Activated CD8-positive, alpha-beta memory T cell treated with anti-CD3 and anti-CD28 coated beads, Interleukin-2, amount 50 U/mL, for 4 hours (primary cell): ENCODE measurements around the gene POMGNT2.

Source experiments
- DNase-seq: peaks from one replicate; pipeline ENCODE4 v3.0.0-alpha.2; 2020

POMGNT2 gene

GRCh38 chr3:43098761-43099160 is 7.1 kb downstream of the POMGNT2 start:
- no peak for DNase-seq

- DNase-seq, result no peak
Measured at GRCh38 chr3:43097400-43098080, 8.3 kb downstream of the POMGNT2 start.

DNA sequence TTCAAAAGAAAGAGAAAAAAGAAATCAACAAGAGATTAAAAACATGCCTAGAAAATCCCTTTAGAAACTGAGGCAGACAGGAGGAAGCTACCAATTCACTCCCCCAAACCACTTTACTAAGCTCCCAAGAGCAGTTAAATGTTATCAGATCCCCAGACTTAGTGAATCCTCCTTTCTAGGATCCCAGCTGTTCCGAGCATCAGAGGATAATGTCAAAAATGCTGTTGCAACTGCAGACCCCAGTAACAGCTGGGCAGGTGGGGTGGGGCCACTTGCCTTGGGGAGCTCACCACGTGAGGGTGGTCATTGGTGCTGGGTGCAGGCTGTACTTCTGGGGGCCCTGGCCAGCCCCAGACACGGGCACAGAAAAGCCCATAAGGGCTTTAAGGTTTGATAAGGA is 9.1 kb downstream of the POMGNT2 start:
- no peak for DNase-seq

- DNase-seq, result no peak
Measured at GRCh38 chr3:43095370-43095769, 10.5 kb downstream of the POMGNT2 start.

DNA sequence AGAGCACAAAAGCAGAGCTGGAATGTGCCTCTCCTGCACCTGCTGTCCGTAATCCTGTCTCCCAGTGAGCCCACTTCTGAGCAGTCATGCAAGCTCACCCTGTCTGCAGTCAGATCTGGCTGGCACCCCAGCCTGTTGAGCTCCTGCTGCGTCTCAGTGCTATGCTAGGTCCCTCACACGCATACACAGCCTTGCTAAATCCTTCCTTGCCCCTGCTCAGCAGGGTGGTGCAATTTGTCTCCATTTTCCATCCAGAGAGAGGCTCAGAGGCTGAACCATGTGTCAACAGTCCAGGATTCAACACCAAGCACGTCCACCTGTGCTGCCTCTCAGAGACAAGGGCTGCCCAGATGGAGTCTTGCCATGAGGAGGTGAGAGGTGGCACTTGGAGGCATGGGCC is 11.0 kb downstream of the POMGNT2 start:
- DNase-seq, result no peak

DNA sequence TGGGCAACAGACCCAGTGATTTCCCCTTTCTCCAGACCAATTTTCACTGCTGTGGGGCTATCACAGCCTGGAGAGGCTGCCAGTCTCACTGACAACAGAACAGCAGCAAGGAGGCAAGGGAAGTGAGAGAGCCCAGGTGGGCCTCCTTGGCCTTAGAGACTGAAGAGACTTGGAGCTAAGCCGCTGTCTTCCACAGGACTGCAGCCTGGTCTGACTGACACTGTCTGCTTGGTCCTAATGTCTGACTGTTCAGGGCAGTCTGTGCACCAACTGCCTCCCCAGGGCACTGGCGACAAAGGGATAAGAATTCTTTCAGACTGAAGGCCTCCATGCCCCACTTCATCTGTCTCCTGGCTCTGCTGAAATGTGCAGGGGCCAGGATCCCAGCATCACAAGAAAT is 11.5 kb downstream of the POMGNT2 start:
- DNase-seq, result no peak

- DNase-seq, result no peak
Measured at GRCh38 chr3:43093974-43094373, 11.9 kb downstream of the POMGNT2 start.

DNA sequence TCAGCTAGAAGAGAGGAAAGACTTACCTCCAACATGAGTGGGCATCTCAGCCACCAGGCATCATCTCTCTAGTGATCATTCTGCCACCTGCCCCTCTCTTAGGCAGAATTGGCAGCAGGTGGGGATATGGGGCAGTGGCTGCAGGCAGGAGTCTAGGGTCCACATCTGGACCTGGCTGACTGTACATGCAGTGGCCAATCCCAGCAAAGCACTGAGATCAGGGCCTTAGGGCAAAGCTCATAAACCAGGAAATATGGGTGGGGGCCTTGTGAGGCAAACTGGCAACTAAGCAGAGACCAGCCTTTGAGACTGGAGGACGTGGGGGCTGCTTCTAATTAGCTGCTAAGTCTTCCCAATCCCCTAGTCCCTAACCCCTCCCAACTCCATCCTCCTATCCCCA is 12.9 kb downstream of the POMGNT2 start:
- no peak for DNase-seq

DNA sequence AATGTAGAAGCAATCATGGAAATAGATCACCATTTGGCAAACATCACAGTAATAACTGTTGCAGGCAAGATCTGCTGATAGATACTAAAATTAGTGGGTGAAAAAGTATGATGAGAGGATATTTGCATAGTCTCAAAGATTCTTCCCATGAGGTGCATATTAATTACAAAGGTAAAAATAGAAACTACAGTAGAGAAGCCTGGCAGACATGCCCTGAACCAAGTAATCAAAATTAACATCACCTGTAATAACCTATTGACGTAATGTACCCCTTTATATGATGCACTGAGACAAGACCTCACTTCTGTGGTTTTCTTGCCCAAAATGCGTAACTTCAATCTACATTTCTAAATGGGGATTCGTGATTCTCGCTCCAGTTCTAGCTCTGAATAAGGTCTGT is 14.4 kb downstream of the POMGNT2 start:
- DNase-seq, result no peak

- DNase-seq, result no peak
Measured at GRCh38 chr3:43090238-43090637, 15.6 kb downstream of the POMGNT2 start.

GRCh38 chr3:43089081-43089480 is 16.8 kb downstream of the POMGNT2 start:
- no peak for DNase-seq

DNA sequence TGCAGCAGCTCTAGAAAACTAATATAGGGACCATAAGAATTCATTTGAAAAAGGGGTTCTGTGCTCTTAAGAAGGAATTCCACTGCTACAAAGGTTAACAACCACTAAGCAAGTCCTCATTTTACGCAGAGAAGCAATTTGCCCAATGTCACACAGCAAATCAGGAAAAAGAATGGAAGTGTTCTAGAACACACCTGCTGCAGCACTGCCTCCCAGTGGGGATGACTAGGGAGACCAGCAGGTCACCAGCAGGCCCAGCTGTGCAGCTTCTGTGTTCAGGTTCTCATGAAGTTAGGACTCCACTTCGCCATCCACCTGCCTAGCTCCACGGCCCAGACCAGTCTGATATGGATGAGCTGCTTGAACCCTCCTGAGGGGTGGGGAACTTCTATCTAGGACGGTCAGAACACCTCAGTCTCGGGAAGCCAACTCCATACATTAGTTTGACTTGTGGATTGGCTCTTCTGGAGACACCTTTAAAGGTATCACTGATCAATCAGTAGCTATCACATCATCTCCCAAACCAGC is 18.6 kb downstream of the POMGNT2 start:
- DNase-seq, result no peak

DNA sequence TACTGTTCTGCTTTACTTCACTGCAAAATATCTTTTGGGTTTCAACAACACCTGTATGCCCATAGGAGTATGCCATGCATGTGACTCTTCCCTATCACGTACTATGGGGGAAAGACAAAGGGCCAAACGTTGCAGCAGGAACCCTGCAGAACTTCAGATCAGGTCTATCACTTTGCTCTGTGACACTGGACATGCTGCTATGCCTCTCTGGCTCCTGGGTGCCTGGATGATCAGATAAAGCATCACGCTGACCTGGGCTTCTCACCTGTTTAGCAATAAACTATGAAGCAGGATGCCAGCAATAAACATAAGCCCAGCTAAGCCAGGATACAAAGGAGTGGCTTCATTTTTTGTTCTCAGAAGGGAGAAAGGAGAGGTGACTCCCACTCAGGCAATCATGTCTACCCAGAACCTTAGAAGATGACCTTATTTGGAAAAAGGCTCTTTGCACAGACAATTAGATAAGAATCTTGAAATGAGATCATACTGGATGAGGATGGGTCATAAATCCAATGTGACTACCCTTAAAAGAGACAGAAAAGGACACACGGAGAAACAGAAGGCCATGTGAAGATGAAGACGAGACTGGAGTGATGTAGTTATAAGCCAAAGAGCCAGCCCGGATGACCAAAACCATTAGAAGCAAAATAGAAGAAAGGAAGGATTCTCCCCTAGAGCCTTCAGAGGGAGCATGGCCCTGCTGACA is 19.3 kb downstream of the POMGNT2 start:
- DNase-seq, result no peak

DNA sequence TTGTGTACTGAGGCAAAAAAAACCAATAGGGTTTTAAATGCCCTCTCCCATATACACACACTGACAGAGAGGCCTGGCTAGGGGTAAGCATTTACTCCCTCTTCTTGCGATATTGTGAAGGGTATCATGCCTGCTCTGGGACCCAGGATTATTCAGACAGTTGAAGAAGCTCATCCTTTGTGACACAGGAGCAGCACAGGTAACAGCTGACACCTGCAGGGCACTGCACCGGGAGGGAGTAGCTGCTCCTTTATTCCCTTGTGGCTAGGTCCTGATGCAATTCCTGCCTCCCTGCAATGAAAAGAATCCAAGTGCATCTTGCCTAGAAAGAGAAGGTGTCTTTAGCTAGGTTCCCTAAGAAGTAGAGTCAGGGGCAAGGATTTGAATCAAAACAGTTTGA is 23.4 kb downstream of the POMGNT2 start:
- DNase-seq, result no peak

DNA sequence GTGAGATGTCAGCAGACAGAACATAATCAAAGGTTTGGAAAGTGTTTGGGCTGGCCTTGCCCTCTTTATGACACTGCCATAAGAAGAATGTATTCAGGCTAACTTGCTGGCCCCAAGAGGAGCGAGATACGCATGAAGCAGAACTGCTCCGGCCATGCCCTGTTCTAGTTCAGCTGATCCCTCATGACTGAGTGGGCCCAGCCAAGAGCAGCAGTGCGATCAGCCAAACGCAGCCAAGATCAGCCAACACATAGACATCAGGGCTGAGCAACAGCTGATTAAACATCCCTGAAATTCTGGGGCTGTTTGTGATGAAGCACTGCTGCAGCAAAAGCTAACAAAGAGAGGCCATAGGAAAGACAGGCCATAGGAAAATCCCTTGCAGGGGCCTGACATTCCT is 24.1 kb downstream of the POMGNT2 start:
- no peak for DNase-seq

DNA sequence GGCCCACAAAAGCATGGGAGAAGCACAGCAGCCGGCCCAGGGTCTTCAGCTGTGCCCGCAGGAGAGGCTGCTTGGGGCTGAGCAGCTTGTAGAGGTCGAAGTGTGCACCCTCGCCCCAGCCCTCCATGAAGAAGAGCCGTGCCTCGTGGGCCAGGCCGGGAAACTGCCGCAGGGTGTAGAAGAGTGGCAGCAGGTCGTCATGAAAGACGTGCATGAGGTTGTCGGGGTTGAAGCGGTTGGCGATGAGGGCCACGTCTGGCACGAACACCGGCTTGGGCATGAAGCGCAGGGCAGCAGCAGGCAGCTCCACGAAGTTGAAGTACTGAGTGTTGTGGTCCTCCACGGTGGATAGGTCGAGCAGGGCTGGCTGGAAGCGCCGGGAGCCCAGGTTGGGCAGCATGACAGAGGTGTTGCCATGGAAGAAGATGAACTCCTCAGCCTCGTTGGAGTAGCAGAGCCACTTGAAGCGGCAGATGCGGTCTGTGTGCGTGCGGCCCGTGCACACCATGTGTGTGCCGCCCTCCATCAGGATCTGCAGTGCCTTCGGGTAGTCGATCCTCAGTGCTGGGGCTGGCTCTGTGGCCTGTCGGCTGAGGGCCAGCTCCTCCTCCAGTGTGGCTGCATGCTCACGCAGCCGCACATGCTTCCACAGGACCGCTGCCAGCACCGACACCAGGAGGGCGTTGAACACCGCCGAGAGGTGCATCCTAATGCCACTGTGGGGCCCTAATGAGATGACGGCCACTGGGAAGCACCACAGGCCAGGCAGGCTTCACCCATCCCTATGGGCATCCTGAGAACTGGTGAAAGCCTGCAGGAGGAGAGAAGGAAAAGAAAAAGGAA is 24.9 kb downstream of the POMGNT2 start:
- DNase-seq, result no peak

DNA sequence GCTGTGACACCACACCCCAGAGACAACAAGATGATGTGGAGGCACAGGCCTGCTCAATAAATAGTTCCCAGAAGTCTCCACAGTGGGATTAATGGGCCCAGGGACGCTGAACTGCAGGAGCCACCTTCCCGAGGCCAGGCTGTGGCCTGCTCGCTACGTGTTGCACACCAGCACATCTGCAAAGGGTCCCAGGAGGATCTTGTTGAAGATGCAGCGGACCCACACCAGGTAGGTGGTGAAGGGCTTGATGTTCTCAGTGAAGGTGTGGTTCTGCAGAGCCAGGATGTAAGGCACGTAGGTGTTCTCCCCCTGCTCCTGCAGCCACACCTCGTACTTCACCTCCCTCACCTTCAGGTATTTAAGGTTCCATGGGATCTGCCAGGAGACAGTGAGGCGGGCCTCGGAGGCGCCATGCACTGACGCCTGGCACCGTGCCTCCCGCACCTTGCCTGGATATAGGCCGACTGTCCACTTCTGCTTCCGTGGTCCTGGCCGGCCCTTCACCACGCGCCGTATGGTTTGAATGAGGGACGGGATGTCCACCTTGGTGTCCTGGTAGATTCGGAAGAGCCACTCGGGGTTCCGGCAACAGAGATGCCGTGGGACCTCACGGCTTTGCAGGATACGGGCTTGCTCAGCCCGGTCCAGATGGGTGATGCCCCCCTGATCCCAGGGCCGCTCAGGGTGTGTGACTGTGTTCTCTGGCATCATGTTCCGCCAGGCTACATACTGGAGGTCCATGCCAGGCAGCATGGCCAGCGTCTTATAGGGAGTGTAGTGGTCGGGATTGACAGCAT is 26.1 kb downstream of the POMGNT2 start:
- DNase-seq, result no peak

- no peak for DNase-seq
Measured at GRCh38 chr3:43077707-43078106, 28.2 kb downstream of the POMGNT2 start.

- DNase-seq, result no peak
Measured at GRCh38 chr3:43077261-43077660, 28.6 kb downstream of the POMGNT2 start.

GRCh38 chr3:43076857-43077256 is 29.0 kb downstream of the POMGNT2 start:
- DNase-seq, result no peak

- no peak for DNase-seq
Measured at GRCh38 chr3:43075904-43076661, 29.8 kb downstream of the POMGNT2 start.
